ENCODE results near the gene FAM110C. TPM values are rescaled to one million over a fixed set of nuclear protein-coding genes. Genes with fewer than 3 reads are reported as not detected.

The FAM110C gene
- 1 to 10 TPM; 3.0 to 9.7 TPM for total RNA-seq
- polyA plus RNA-seq, result 1 to 10 TPM; 2.8 to 3.3 TPM
- long read RNA-seq, donor 1, result 0 reads
- long read RNA-seq, donor 2, result 0 reads
- long read RNA-seq, donor 3, result 0 reads
- long read RNA-seq, donor 4, result 0 reads
- long read RNA-seq, donor 5, partial matches to known transcripts, result 0 of 3 reads
- long read RNA-seq, donor 5, other reads (novel, unspliced or antisense), result 0 of 3 reads

GRCh38 chr2:46471-47345 is at the start of gene FAM110C:
Gene FAM110C, minus strand, starts transcription at chr2:46505. Its CDS starts 120 bp downstream, at chr2:46385.
- Histone ChIP-seq H3K9ac (ENCODE audit: insufficient read depth in 1 of 2, low read length in 2 of 2) (peak within 1 kb of the TSS in 1 of 2 donors; percentile 79), H3K4me1 (ENCODE audit: control insufficient read depth in 5 of 5, insufficient read depth in 5 of 5, low read length in 5 of 5) (peaks cover 0 to 16% (median 6%) of the 10 kb centered on the region in 5 donors), H3K4me3 (peak within 1 kb of the TSS; percentile 66), H3K27ac (ENCODE audit: low read depth in 1 of 2, low read length in 1 of 2) (peak within 1 kb of the TSS; percentile 78 to 87), H3K36me3 (ENCODE audit: control insufficient read depth in 4 of 4, insufficient read depth in 4 of 4, low read length in 4 of 4) (peaks cover 0 to 2% (median 0%) of the 10 kb centered on the region in 4 donors), H3K27me3 (ENCODE audit: control insufficient read depth in 3 of 3, insufficient read depth in 3 of 3, low read length in 2 of 3) (peaks cover 0 to 28% (median 0%) of the 10 kb centered on the region in 3 donors), H3K9me3 (ENCODE audit: control insufficient read depth in 4 of 4, insufficient read depth in 3 of 4, low read length in 3 of 4) (peaks cover 0 to 4% (median 0%) of the 10 kb centered on the region in 4 donors)
- no peak for TF ChIP-seq CTCF (IDR thresholded peaks at IDR 0.05; ENCODE audit: control extremely low read depth, extremely low read depth)
- peak; percentile 82 to 88 (median 84) for DNase-seq
- WGBS, 2 donors, result 2 to 3% methylated on average over 50 to 75 of the region's 75 CpGs
- peak; percentile 75 for ATAC-seq (ENCODE audit: insufficient read depth, low FRiP score)

GRCh38 chr2:92326-92725 is 46.0 kb upstream of the FAM110C start:
- no peaks in the 10 kb centered on the region for H3K27me3 ChIP-seq (ENCODE audit: control insufficient read depth in 3 of 3, insufficient read depth in 3 of 3, low read length in 2 of 3)
- H3K4me3 ChIP-seq, result no peak overlapping the region
- H3K27ac ChIP-seq (ENCODE audit: low read depth in 1 of 2, low read length in 1 of 2), result no peak overlapping the region
- DNase-seq (peak in 1 of 3 donors; percentile 9), ATAC-seq (ENCODE audit: insufficient read depth, low FRiP score) (no peak)
- H3K36me3 ChIP-seq (ENCODE audit: control insufficient read depth in 4 of 4, insufficient read depth in 4 of 4, low read length in 4 of 4), result no peaks in the 10 kb centered on the region
- peaks cover 0 to 4% (median 0%) of the 10 kb centered on the region in 5 donors for H3K4me1 ChIP-seq (ENCODE audit: control insufficient read depth in 5 of 5, insufficient read depth in 5 of 5, low read length in 5 of 5)
- no peak overlapping the region for H3K9ac ChIP-seq (ENCODE audit: insufficient read depth in 1 of 2, low read length in 2 of 2)
- H3K9me3 ChIP-seq (ENCODE audit: control insufficient read depth in 4 of 4, insufficient read depth in 3 of 4, low read length in 3 of 4), result peaks cover 0 to 9% (median 0%) of the 10 kb centered on the region in 4 donors
- 66 to 67% methylated on average over 3 of the region's 3 CpGs for WGBS, 2 donors
- no peak for TF ChIP-seq CTCF (IDR thresholded peaks at IDR 0.05; ENCODE audit: control extremely low read depth, extremely low read depth)

- Histone ChIP-seq H3K9me3 (ENCODE audit: control insufficient read depth in 4 of 4, insufficient read depth in 3 of 4, low read length in 3 of 4) (peaks cover 0 to 9% (median 0%) of the 10 kb centered on the region in 4 donors), H3K4me3 (no peak overlapping the region), H3K27ac (ENCODE audit: low read depth in 1 of 2, low read length in 1 of 2) (no peak overlapping the region), H3K4me1 (ENCODE audit: control insufficient read depth in 5 of 5, insufficient read depth in 5 of 5, low read length in 5 of 5) (peaks cover 0 to 4% (median 0%) of the 10 kb centered on the region in 5 donors), H3K27me3 (ENCODE audit: control insufficient read depth in 3 of 3, insufficient read depth in 3 of 3, low read length in 2 of 3) (no peaks in the 10 kb centered on the region), H3K36me3 (ENCODE audit: control insufficient read depth in 4 of 4, insufficient read depth in 4 of 4, low read length in 4 of 4) (no peaks in the 10 kb centered on the region), H3K9ac (ENCODE audit: insufficient read depth in 1 of 2, low read length in 2 of 2) (no peak overlapping the region)
- WGBS, 2 donors, result 83 to 92% methylated on average over 24 to 25 of the region's 25 CpGs
- peak in 1 of 3 donors; percentile 7 for DNase-seq
- ATAC-seq (ENCODE audit: insufficient read depth, low FRiP score), result no peak
- TF ChIP-seq CTCF (IDR thresholded peaks at IDR 0.05; ENCODE audit: control extremely low read depth, extremely low read depth), result no peak
These were observed 44.5 kb upstream of the FAM110C start for GRCh38 chr2:90645-91312.
